NT2/D1 (cell line): Measurements from ENCODE around the gene MAST1.

Experiments used
- SUZ12 ChIP-seq: IDR thresholded peaks from 2 replicates; pipeline ENCODE4 v1.6.1; 2011; ENCODE audit not compliant: insufficient read length, insufficient read depth; ENCODE audit errors: extremely low read depth
- YY1 ChIP-seq: IDR thresholded peaks from 2 replicates; pipeline ENCODE4 v1.6.1; 2011; ENCODE audit not compliant: insufficient read length, insufficient read depth
- ZNF274 ChIP-seq: IDR thresholded peaks from 2 replicates; pipeline ENCODE4 v1.6.1; 2011; ENCODE audit warnings: mild to moderate bottlenecking, low read depth, low read length

GRCh38 chr19:12913851-12914690, 75.8 kb downstream of the MAST1 start:
- no peak for TF ChIP-seq ZNF274
- no peak for TF ChIP-seq YY1
- TF ChIP-seq SUZ12, result no peak
